ENCODE measurements around the gene PRLR.
A peak's percentile ranks its signal among the peaks of the same experiment; 100 is the strongest.

The PRLR gene

DNA sequence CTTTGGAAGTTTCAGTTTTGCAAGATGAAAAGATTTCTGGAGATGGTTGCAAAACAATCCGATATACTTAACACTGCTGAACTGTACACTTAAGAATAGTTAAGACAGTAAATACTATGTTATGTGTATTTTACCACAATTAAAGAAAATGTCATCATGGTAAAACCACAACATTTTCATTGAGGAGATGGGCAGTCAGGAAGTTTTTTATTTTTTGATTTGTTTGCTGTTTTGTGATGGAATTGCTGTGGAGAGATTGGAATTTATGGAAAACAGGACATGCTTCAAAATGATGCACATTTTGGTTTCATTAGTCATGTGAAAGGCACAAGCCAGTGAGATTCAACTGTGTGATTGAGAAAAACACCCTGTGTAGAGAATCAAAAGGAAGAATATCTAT lies 92.1 kb downstream of the PRLR start:
- no peak overlapping the region for H3K27ac ChIP-seq (ENCODE audit: low read depth, low read length)
- no CpG with 5 or more reads among the region's 1 CpG for WGBS (ENCODE audit: extremely low coverage, insufficient coverage, low lambda C conversion rate)
- H3K27me3 ChIP-seq (ENCODE audit: insufficient read depth, low read length, poor library complexity) = no peaks in the 10 kb centered on the region

DNA sequence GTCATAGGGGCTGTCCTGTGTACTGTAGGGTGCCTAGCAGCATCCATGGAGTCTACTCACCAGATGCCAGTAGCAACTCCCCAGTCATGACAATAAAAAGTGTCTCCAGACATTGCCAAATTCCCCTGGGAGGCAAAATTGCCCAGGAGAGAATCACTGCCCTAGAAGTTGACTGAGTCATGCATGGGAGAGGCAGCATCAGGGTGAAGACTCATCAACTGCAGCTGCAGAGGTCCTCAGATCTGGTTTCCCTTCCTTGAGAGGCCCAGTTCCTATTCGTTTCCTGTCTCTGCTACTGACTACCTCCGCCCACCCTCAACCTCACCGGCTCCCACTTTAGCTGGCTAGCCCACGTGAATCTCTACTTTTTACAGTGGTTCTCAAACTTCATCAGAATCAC lies 93.9 kb downstream of the PRLR start:
- WGBS (ENCODE audit: extremely low coverage, insufficient coverage, low lambda C conversion rate) = no CpG with 5 or more reads among the region's 4 CpGs
- Histone ChIP-seq H3K4me3 (ENCODE audit: low read length) (no peak overlapping the region), H2AK5ac (ENCODE audit: low read length) (no peak overlapping the region), H3K9ac (ENCODE audit: low read length) (no peak overlapping the region), H2BK15ac (replicated peaks; ENCODE audit: low read depth) (no peak overlapping the region), H3K79me2 (ENCODE audit: control insufficient read depth, insufficient read depth, low read length) (no peaks in the 10 kb centered on the region), H3K4me1 (ENCODE audit: control insufficient read depth, low read depth, low read length) (no peaks in the 10 kb centered on the region), H3K18ac (ENCODE audit: low read length) (no peak overlapping the region), H3K27ac (ENCODE audit: low read depth, low read length) (no peak overlapping the region), H4K8ac (ENCODE audit: low read depth, low read length) (no peak overlapping the region), H3K36me3 (ENCODE audit: control insufficient read depth, insufficient read depth, low read length) (no peaks in the 10 kb centered on the region), H3K4ac (ENCODE audit: low read depth, low read length) (no peak overlapping the region), H3K23ac (ENCODE audit: low read length) (no peak overlapping the region), H3K79me1 (ENCODE audit: low read length) (no peaks in the 10 kb centered on the region), H4K5ac (ENCODE audit: low read length) (no peak overlapping the region), H3K27me3 (ENCODE audit: insufficient read depth, low read length, poor library complexity) (no peaks in the 10 kb centered on the region), H2BK5ac (ENCODE audit: low read length) (no peak overlapping the region), H3K56ac (ENCODE audit: low read length) (no peak overlapping the region), H3K4me2 (ENCODE audit: low read length) (no peak overlapping the region), H2BK120ac (ENCODE audit: low read depth, low read length) (no peak overlapping the region)
- peak; percentile 13 for DNase-seq

More for the DNA sequence above, 92.1 kb downstream of the PRLR start:
- no peaks in the 10 kb centered on the region for H3K79me2 ChIP-seq (ENCODE audit: control insufficient read depth, insufficient read depth, low read length)
- no peak overlapping the region for H2BK5ac ChIP-seq (ENCODE audit: low read length)
- no peak overlapping the region for H2AK5ac ChIP-seq (ENCODE audit: low read length)
- H3K4ac ChIP-seq (ENCODE audit: low read depth, low read length) = no peak overlapping the region
- no peak for DNase-seq
- H3K36me3 ChIP-seq (ENCODE audit: control insufficient read depth, insufficient read depth, low read length) = no peaks in the 10 kb centered on the region
- H3K4me1 ChIP-seq (ENCODE audit: control insufficient read depth, low read depth, low read length) = no peaks in the 10 kb centered on the region
- no peak overlapping the region for H3K56ac ChIP-seq (ENCODE audit: low read length)
- no peak overlapping the region for H2BK120ac ChIP-seq (ENCODE audit: low read depth, low read length)
- H3K4me3 ChIP-seq (ENCODE audit: low read length) = no peak overlapping the region
- no peak overlapping the region for H3K9ac ChIP-seq (ENCODE audit: low read length)
- H2BK15ac ChIP-seq (replicated peaks; ENCODE audit: low read depth) = no peak overlapping the region
- no peak overlapping the region for H3K23ac ChIP-seq (ENCODE audit: low read length)
- no peak overlapping the region for H4K8ac ChIP-seq (ENCODE audit: low read depth, low read length)
- no peaks in the 10 kb centered on the region for H3K79me1 ChIP-seq (ENCODE audit: low read length)
- no peak overlapping the region for H3K4me2 ChIP-seq (ENCODE audit: low read length)
- H3K18ac ChIP-seq (ENCODE audit: low read length) = no peak overlapping the region
- no peak overlapping the region for H4K5ac ChIP-seq (ENCODE audit: low read length)

DNA sequence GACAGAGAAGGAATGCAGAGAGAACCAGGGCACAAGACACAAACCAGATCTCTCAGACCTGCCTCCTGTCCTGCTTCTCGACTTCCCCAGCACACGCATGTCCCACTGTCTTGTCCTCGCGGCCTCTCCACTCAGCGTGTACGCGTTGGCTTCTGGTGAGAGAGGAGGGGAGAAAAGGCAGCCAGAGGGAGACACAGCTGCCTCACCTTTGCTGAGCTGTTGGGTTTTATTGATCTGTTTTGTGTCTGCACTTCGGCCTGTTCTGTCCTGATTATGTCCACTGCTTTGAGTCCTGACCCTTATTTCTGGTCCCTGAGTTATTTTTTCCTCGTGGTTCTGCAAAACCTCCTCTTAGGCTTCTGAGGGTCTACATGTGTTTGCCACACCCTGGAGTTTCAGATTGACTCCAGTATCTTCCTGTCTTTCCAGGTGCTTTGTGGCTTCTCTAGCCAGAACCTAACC lies 95.0 kb downstream of the PRLR start:
- H3K9ac ChIP-seq (ENCODE audit: low read length) = no peak overlapping the region
- no peak overlapping the region for H4K5ac ChIP-seq (ENCODE audit: low read length)
- no peak overlapping the region for H3K4ac ChIP-seq (ENCODE audit: low read depth, low read length)
- no peak overlapping the region for H3K56ac ChIP-seq (ENCODE audit: low read length)
- DNase-seq = no peak
- no CpG with 5 or more reads among the region's 9 CpGs for whole genome bisulfite sequencing (ENCODE audit: extremely low coverage, insufficient coverage, low lambda C conversion rate)
- no peaks in the 10 kb centered on the region for H3K36me3 ChIP-seq (ENCODE audit: control insufficient read depth, insufficient read depth, low read length)
- H3K27me3 ChIP-seq (ENCODE audit: insufficient read depth, low read length, poor library complexity) = no peaks in the 10 kb centered on the region
- no peak overlapping the region for H2BK15ac ChIP-seq (replicated peaks; ENCODE audit: low read depth)
- H3K23ac ChIP-seq (ENCODE audit: low read length) = no peak overlapping the region
- no peaks in the 10 kb centered on the region for H3K79me2 ChIP-seq (ENCODE audit: control insufficient read depth, insufficient read depth, low read length)
- no peak overlapping the region for H4K8ac ChIP-seq (ENCODE audit: low read depth, low read length)
- H3K4me3 ChIP-seq (ENCODE audit: low read length) = no peak overlapping the region
- H3K27ac ChIP-seq (ENCODE audit: low read depth, low read length) = no peak overlapping the region
- H2AK5ac ChIP-seq (ENCODE audit: low read length) = no peak overlapping the region
- no peaks in the 10 kb centered on the region for H3K79me1 ChIP-seq (ENCODE audit: low read length)
- H2BK5ac ChIP-seq (ENCODE audit: low read length) = no peak overlapping the region
- no peak overlapping the region for H3K18ac ChIP-seq (ENCODE audit: low read length)
- no peak overlapping the region for H3K4me2 ChIP-seq (ENCODE audit: low read length)
- no peak overlapping the region for H2BK120ac ChIP-seq (ENCODE audit: low read depth, low read length)
- H3K4me1 ChIP-seq (ENCODE audit: control insufficient read depth, low read depth, low read length) = no peaks in the 10 kb centered on the region

- DNase-seq = no peak
- H3K23ac ChIP-seq (ENCODE audit: low read length) = no peak overlapping the region
- no peak overlapping the region for H2BK120ac ChIP-seq (ENCODE audit: low read depth, low read length)
- no peak overlapping the region for H3K27ac ChIP-seq (ENCODE audit: low read depth, low read length)
- no peak overlapping the region for H4K5ac ChIP-seq (ENCODE audit: low read length)
- H3K4ac ChIP-seq (ENCODE audit: low read depth, low read length) = no peak overlapping the region
- no peak overlapping the region for H3K18ac ChIP-seq (ENCODE audit: low read length)
- no peak overlapping the region for H3K9ac ChIP-seq (ENCODE audit: low read length)
- no peak overlapping the region for H3K4me3 ChIP-seq (ENCODE audit: low read length)
- WGBS (ENCODE audit: extremely low coverage, insufficient coverage, low lambda C conversion rate) = no CpG with 5 or more reads among the region's 9 CpGs
- H3K79me1 ChIP-seq (ENCODE audit: low read length) = no peaks in the 10 kb centered on the region
- no peak overlapping the region for H4K8ac ChIP-seq (ENCODE audit: low read depth, low read length)
- no peaks in the 10 kb centered on the region for H3K79me2 ChIP-seq (ENCODE audit: control insufficient read depth, insufficient read depth, low read length)
- H3K36me3 ChIP-seq (ENCODE audit: control insufficient read depth, insufficient read depth, low read length) = no peaks in the 10 kb centered on the region
- H3K56ac ChIP-seq (ENCODE audit: low read length) = no peak overlapping the region
- no peak overlapping the region for H2AK5ac ChIP-seq (ENCODE audit: low read length)
- H3K4me2 ChIP-seq (ENCODE audit: low read length) = no peak overlapping the region
- H3K27me3 ChIP-seq (ENCODE audit: insufficient read depth, low read length, poor library complexity) = no peaks in the 10 kb centered on the region
- H2BK15ac ChIP-seq (replicated peaks; ENCODE audit: low read depth) = no peak overlapping the region
- H2BK5ac ChIP-seq (ENCODE audit: low read length) = no peak overlapping the region
- H3K4me1 ChIP-seq (ENCODE audit: control insufficient read depth, low read depth, low read length) = no peaks in the 10 kb centered on the region
Observed at GRCh38 chr5:35134278-35135030, 95.8 kb downstream of the PRLR start.

- Histone ChIP-seq H2AK5ac (ENCODE audit: low read length) (no peak overlapping the region), H3K79me2 (ENCODE audit: control insufficient read depth, insufficient read depth, low read length) (no peaks in the 10 kb centered on the region), H3K4me3 (ENCODE audit: low read length) (no peak overlapping the region), H3K18ac (ENCODE audit: low read length) (no peak overlapping the region), H2BK15ac (replicated peaks; ENCODE audit: low read depth) (no peak overlapping the region), H3K27me3 (ENCODE audit: insufficient read depth, low read length, poor library complexity) (no peaks in the 10 kb centered on the region), H3K56ac (ENCODE audit: low read length) (no peak overlapping the region), H2BK120ac (ENCODE audit: low read depth, low read length) (no peak overlapping the region), H3K9ac (ENCODE audit: low read length) (no peak overlapping the region), H2BK5ac (ENCODE audit: low read length) (no peak overlapping the region), H3K4ac (ENCODE audit: low read depth, low read length) (no peak overlapping the region), H3K79me1 (ENCODE audit: low read length) (no peaks in the 10 kb centered on the region), H3K4me1 (ENCODE audit: control insufficient read depth, low read depth, low read length) (no peaks in the 10 kb centered on the region), H3K23ac (ENCODE audit: low read length) (no peak overlapping the region), H3K36me3 (ENCODE audit: control insufficient read depth, insufficient read depth, low read length) (no peaks in the 10 kb centered on the region), H3K27ac (ENCODE audit: low read depth, low read length) (no peak overlapping the region), H4K8ac (ENCODE audit: low read depth, low read length) (no peak overlapping the region), H3K4me2 (ENCODE audit: low read length) (no peak overlapping the region), H4K5ac (ENCODE audit: low read length) (no peak overlapping the region)
- no CpG with 5 or more reads among the region's 2 CpGs for WGBS (ENCODE audit: extremely low coverage, insufficient coverage, low lambda C conversion rate)
- no peak for DNase-seq
Observed at GRCh38 chr5:35133186-35133585, 97.1 kb downstream of the PRLR start.

DNA sequence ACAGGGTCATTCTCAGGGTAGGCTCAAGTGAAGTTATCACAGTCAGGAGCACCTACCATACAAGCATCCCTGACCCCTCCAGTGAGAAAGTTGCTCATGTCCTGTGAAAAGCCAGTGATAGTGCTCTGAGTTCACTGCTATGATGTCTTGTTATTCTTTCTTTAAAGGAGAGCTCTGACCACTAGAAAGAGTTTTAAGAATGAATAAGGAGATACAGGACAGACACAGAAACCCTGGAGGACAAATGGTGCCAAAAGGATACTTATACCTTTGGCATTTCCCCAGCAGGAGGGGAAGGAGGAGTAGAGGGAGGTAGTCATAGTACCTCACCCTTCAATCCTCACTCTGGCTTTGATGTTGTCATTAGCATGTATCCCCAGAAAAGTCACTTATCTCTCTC lies 98.6 kb downstream of the PRLR start:
- H3K4ac ChIP-seq (ENCODE audit: low read depth, low read length) = no peak overlapping the region
- no peaks in the 10 kb centered on the region for H3K27me3 ChIP-seq (ENCODE audit: insufficient read depth, low read length, poor library complexity)
- H3K79me2 ChIP-seq (ENCODE audit: control insufficient read depth, insufficient read depth, low read length) = no peaks in the 10 kb centered on the region
- no peak overlapping the region for H4K5ac ChIP-seq (ENCODE audit: low read length)
- no peak overlapping the region for H2BK15ac ChIP-seq (replicated peaks; ENCODE audit: low read depth)
- H3K36me3 ChIP-seq (ENCODE audit: control insufficient read depth, insufficient read depth, low read length) = no peaks in the 10 kb centered on the region
- no peak overlapping the region for H3K23ac ChIP-seq (ENCODE audit: low read length)
- no peak overlapping the region for H3K4me3 ChIP-seq (ENCODE audit: low read length)
- no peak overlapping the region for H3K56ac ChIP-seq (ENCODE audit: low read length)
- no peak overlapping the region for H3K9ac ChIP-seq (ENCODE audit: low read length)
- peak; percentile 22 for DNase-seq
- H3K4me1 ChIP-seq (ENCODE audit: control insufficient read depth, low read depth, low read length) = no peaks in the 10 kb centered on the region
- no peak overlapping the region for H2BK5ac ChIP-seq (ENCODE audit: low read length)
- H3K18ac ChIP-seq (ENCODE audit: low read length) = no peak overlapping the region
- H3K79me1 ChIP-seq (ENCODE audit: low read length) = no peaks in the 10 kb centered on the region
- H4K8ac ChIP-seq (ENCODE audit: low read depth, low read length) = no peak overlapping the region
- no peak overlapping the region for H3K27ac ChIP-seq (ENCODE audit: low read depth, low read length)
- no peak overlapping the region for H2BK120ac ChIP-seq (ENCODE audit: low read depth, low read length)
- no peak overlapping the region for H3K4me2 ChIP-seq (ENCODE audit: low read length)
- H2AK5ac ChIP-seq (ENCODE audit: low read length) = no peak overlapping the region

Measured in mesendoderm (in vitro differentiated cells).